Measurements from ENCODE around the gene NDRG4.
A peak's percentile ranks its signal among the peaks of the same experiment; 100 is the strongest.

Gene NDRG4

DNA sequence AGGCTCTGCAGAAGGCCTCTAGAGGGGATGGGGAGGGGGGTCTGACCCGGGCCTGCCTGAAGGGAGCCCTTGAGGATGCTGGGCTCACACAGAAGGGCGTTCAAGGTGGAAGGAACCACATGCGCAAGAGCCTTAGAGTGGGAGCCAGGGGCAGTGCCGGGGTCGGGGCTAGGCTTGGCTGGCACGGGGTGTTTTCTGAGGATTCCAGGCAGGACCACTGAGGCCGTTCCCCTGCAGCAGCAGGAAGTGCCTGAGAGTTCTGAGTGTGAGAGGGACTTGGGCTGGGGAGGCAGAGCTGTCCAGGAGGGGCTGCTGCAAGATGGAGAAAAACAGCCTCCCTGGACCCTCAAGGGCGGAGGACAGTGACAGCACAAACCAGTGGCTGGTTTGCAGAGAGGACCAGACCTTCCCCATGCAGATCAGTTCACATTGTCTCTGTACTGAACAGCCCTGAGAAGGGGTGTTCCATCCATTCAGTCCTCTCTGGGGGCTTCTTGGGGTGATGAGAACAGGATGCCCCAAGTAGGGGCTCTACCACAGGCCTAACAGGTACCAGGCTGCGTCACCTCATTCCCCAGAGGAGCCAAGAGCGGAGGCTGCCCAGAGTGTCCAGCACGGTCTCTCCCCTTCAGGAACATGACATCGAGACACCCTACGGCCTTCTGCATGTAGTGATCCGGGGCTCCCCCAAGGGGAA, 3.4 kb downstream of the NDRG4 start:
- in situ Hi-C loops (cut with MboI; ENCODE audit: low sequenced_read_pairs, unreplicated experiment), result loop anchor here (10.0 kb wide), 1 partner anchor 251 kb away; no protein-coding TSS in a partner anchor
- peak; percentile 22 for DNase-seq (ENCODE audit: low spot score)
- TF ChIP-seq, protein P1, sequence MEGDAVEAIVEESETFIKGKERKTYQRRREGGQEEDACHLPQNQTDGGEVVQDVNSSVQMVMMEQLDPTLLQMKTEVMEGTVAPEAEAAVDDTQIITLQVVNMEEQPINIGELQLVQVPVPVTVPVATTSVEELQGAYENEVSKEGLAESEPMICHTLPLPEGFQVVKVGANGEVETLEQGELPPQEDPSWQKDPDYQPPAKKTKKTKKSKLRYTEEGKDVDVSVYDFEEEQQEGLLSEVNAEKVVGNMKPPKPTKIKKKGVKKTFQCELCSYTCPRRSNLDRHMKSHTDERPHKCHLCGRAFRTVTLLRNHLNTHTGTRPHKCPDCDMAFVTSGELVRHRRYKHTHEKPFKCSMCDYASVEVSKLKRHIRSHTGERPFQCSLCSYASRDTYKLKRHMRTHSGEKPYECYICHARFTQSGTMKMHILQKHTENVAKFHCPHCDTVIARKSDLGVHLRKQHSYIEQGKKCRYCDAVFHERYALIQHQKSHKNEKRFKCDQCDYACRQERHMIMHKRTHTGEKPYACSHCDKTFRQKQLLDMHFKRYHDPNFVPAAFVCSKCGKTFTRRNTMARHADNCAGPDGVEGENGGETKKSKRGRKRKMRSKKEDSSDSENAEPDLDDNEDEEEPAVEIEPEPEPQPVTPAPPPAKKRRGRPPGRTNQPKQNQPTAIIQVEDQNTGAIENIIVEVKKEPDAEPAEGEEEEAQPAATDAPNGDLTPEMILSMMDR (IDR thresholded peaks at IDR 0.05; ENCODE audit: borderline replicate concordance, control extremely low read depth, extremely low read depth, insufficient read depth, missing control alignments), result no peak

DNA sequence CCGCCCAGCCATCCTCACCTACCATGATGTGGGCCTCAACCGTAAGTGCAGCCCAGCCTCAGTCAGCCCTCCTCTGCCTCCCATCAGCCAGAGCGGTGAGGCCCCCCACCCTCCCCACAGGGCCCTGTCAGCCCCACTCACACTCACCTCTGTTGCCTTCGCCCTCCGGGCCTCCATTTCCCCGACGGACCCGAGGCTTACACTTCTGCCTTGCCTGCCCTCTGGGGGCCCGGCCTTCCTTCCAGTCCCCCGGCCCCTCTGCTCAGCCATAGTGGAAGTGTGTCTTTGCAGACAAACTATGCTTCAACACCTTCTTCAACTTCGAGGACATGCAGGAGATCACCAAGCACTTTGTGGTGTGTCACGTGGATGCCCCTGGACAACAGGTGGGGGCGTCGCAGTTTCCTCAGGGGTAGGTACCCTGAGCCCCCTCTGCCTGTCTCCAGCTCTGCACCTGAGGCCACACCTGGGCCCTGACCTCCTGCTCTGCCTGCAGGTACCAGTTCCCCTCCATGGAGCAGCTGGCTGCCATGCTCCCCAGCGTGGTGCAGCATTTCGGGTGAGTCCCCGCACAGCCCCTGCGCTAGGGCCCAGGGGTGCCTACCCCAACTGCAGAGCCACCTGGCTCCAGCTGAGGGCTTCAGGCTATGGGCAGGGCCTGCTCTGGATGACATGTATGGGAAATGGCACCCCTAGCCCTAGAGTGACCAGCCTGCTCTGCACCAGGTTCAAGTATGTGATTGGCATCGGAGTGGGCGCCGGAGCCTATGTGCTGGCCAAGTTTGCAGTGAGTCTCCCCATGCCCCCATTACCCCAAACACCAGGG, 4.1 kb downstream of the NDRG4 start:
- no peak for DNase-seq (ENCODE audit: low spot score)
- in situ Hi-C loops (cut with MboI; ENCODE audit: low sequenced_read_pairs, unreplicated experiment), result loop anchor here (10.0 kb wide), 1 partner anchor 251 kb away; no protein-coding TSS in a partner anchor
- TF ChIP-seq, protein P1 (IDR thresholded peaks at IDR 0.05; ENCODE audit: borderline replicate concordance, control extremely low read depth, extremely low read depth, insufficient read depth, missing control alignments), result no peak

- in situ Hi-C loops (cut with MboI; ENCODE audit: low sequenced_read_pairs, unreplicated experiment), result loop anchor here (10.0 kb wide), 1 partner anchor 248 kb away; no protein-coding TSS in a partner anchor
- TF ChIP-seq, protein P1 (IDR thresholded peaks at IDR 0.05; ENCODE audit: borderline replicate concordance, control extremely low read depth, extremely low read depth, insufficient read depth, missing control alignments), result no peak
- peak; percentile 15 for DNase-seq (ENCODE audit: low spot score)
Measured at GRCh38 chr16:58506241-58507194, 6.6 kb downstream of the NDRG4 start.

DNA sequence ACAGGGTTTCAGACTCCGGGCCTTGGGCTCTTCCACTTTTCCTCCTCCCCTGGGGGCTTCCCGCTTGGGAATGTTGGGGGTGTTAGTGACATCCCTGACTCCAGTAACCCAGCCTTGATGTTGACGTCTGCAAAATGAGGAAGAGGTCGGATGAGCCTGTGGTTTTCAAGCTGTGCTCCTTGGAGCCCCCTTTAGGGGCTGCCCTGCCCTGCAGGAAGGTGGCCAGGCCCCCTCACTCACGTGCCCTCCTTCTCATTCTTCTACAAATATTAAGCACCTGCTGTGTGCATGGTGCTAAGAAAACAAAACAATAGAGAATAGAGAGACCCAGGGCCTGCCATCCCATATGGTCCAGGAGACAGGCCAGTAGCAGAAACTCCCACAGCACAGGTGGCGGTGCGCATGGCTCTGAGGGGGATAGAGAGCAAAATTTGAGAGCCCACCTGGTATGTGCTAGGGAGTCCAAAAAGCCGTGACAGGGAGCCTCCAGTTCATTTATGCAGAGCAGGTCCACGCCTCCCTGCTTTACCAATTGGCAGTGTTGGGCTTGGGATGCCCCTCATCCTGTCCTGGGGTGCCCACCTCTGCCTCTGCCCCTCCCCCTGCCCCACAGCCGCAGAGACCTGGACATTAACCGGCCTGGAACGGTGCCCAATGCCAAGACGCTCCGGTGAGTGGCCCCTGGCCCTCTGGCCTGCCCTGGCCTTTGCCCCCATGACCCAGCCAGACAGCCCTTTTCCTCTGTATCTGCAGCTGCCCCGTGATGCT, 7.4 kb downstream of the NDRG4 start:
- DNase-seq (ENCODE audit: low spot score), result no peak
- in situ Hi-C loops (cut with MboI; ENCODE audit: low sequenced_read_pairs, unreplicated experiment), result loop anchor here (10.0 kb wide), 1 partner anchor 247 kb away; no protein-coding TSS in a partner anchor
- TF ChIP-seq, protein P1 (IDR thresholded peaks at IDR 0.05; ENCODE audit: borderline replicate concordance, control extremely low read depth, extremely low read depth, insufficient read depth, missing control alignments), result no peak

- in situ Hi-C loops (cut with MboI; ENCODE audit: low sequenced_read_pairs, unreplicated experiment), result loop anchor here (10.0 kb wide), 1 partner anchor 247 kb away; no protein-coding TSS in a partner anchor
- TF ChIP-seq, protein P1 (IDR thresholded peaks at IDR 0.05; ENCODE audit: borderline replicate concordance, control extremely low read depth, extremely low read depth, insufficient read depth, missing control alignments), result no peak
Measured at GRCh38 chr16:58507963-58508670, 8.2 kb downstream of the NDRG4 start.

More at GRCh38 chr16:58507963-58508670, 8.2 kb downstream of the NDRG4 start:
- no peak for DNase-seq (ENCODE audit: low spot score)

Measured in GM13976 (cell line).